HepG2 (cell line): Measurements from ENCODE around the gene VCAN. TPM values are rescaled to one million over a fixed set of nuclear protein-coding genes. Genes with fewer than 3 reads are reported as not detected.

Experiments
- DNMT1 ChIP-seq: sonication (generic); formaldehyde crosslinking; IDR thresholded peaks from 2 replicates; pipeline ENCODE4 v1.5.1; 2020; ENCODE audit warnings: mild to moderate bottlenecking, missing genetic modification reagents
- FOXO1 ChIP-seq: sonication (generic); formaldehyde crosslinking; IDR thresholded peaks from 2 replicates; pipeline ENCODE4 v1.4.0; 2020; ENCODE audit warnings: missing genetic modification reagents
- GATAD1 ChIP-seq: IDR thresholded peaks from 2 replicates; pipeline ENCODE4 v1.6.1; 2016; ENCODE audit warnings: missing genetic modification reagents, missing compliant biosample characterization
- GTF2F1 ChIP-seq: fragments of 150-350 bp; IDR thresholded peaks from 2 replicates; pipeline ENCODE4 v1.6.1; 2014; ENCODE audit warnings: low read length
- HNRNPL ChIP-seq: fragments of 200-400 bp; formaldehyde crosslinking; IDR thresholded peaks from 2 replicates; pipeline ENCODE4 v1.6.1; 2017; ENCODE audit warnings: mild to moderate bottlenecking, low read depth, low read length
- KLF9 ChIP-seq: IDR thresholded peaks from 2 replicates; pipeline ENCODE4 v1.6.1; 2016; ENCODE audit warnings: low read depth
- NFE2 ChIP-seq: sonication (generic); formaldehyde crosslinking; IDR thresholded peaks from 2 replicates; pipeline ENCODE4 v1.4.0; 2020; ENCODE audit warnings: missing genetic modification reagents
- SAFB2 ChIP-seq: sonication (generic); formaldehyde crosslinking; IDR thresholded peaks from 2 replicates; pipeline ENCODE4 v1.5.1; 2020; ENCODE audit warnings: missing genetic modification reagents, low read depth, mild to moderate bottlenecking, borderline replicate concordance
- YY1 ChIP-seq: IDR thresholded peaks from 2 replicates; pipeline ENCODE4 v1.6.1; 2011; ENCODE audit warnings: low read length, low read depth, moderate library complexity, mild to moderate bottlenecking; ENCODE audit not compliant: insufficient read depth, insufficient replicate concordance
- ZNF232 ChIP-seq: sonication (generic); formaldehyde crosslinking; IDR thresholded peaks from 2 replicates; pipeline ENCODE4 v1.4.0; 2020; ENCODE audit warnings: missing genetic modification reagents, borderline replicate concordance
- ZNF652 ChIP-seq: IDR thresholded peaks from 2 replicates; pipeline ENCODE4 v1.6.1; 2016; ENCODE audit warnings: low read depth, borderline replicate concordance
- polyA plus RNA-seq, 8 experiments: library from polyadenylated mRNA; depleted of rRNA in 3 of 8; stranded (reverse) in 7 of 8; unstranded in 1 of 8; fragments of >200 nt; fragmentation: Illumina TruSeq in 4 of 8; extraction: Trizol in 4 of 8; gene quantifications; 2 replicates each; pipeline versions ENCODE4 v1.2.1 to v1.2.3, GENCODE V29; 2011 to 2016; ENCODE audit warnings: low read depth in 4 of 8, missing spikeins in 1 of 8, mixed read lengths in 1 of 8; ENCODE audit not compliant: insufficient read depth in 1 of 8
- total RNA-seq, 5 experiments: library from RNA; depleted of rRNA; stranded (reverse); fragments of >200 nt; fragmentation: Illumina TruSeq; extraction: Trizol; gene quantifications; 2 replicates each; pipeline ENCODE4 v1.2.3, GENCODE V29; 2016; ENCODE audit warnings: low read depth in 1 of 5
- TF ChIP-seq, protein P1 (sequence below): sonication (generic); formaldehyde crosslinking; IDR thresholded peaks from 2 replicates; pipeline ENCODE4 v1.5.0; 2020; ENCODE audit warnings: mild to moderate bottlenecking, missing genetic modification reagents, borderline replicate concordance
- TF ChIP-seq, protein P2 (sequence below): sonication (generic); formaldehyde crosslinking; IDR thresholded peaks from one replicate; pipeline ENCODE4 v1.5.1; 2020; ENCODE audit warnings: mild to moderate bottlenecking, missing genetic modification reagents; ENCODE audit errors: not compliant biosample characterization

Gene VCAN
- total and polyA plus RNA-seq, 2 of the 13 experiments (the other 11 are each of a cell fraction or from before 2014, with no cell fraction given) = 1.2 to 3.5 TPM

DNA sequence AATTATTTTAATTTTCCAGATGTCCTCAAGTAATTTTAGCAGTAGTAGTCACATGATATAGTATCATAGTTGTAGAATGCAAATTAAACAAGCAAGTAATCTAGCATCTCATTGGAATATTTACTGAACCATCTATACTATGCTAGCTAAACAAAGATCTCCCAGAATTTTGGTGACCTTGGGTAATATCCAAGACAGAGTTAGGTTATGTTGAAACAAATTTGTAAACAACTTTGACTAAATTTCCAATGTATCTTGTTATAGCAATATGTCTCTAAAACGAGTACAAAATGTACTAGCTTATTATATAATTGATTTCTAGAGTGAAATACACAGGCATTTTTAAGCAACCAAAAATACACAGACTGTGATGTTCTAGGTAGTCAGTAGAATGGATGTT is 41.5 kb downstream of the VCAN start (continued):
- TF ChIP-seq ZNF652 (CRISPR knock-in tag) (no peak), YY1 (no peak), GATAD1 (CRISPR knock-in tag) (no peak), KLF9 (CRISPR knock-in tag) (no peak), SAFB2 (CRISPR knock-in tag) (no peak), FOXO1 (CRISPR knock-in tag) (no peak), HNRNPL (no peak), GTF2F1 (no peak), NFE2 (CRISPR knock-in tag) (no peak), ZNF232 (CRISPR knock-in tag) (no peak), DNMT1 (CRISPR knock-in tag) (no peak)
- TF ChIP-seq, protein P1, sequence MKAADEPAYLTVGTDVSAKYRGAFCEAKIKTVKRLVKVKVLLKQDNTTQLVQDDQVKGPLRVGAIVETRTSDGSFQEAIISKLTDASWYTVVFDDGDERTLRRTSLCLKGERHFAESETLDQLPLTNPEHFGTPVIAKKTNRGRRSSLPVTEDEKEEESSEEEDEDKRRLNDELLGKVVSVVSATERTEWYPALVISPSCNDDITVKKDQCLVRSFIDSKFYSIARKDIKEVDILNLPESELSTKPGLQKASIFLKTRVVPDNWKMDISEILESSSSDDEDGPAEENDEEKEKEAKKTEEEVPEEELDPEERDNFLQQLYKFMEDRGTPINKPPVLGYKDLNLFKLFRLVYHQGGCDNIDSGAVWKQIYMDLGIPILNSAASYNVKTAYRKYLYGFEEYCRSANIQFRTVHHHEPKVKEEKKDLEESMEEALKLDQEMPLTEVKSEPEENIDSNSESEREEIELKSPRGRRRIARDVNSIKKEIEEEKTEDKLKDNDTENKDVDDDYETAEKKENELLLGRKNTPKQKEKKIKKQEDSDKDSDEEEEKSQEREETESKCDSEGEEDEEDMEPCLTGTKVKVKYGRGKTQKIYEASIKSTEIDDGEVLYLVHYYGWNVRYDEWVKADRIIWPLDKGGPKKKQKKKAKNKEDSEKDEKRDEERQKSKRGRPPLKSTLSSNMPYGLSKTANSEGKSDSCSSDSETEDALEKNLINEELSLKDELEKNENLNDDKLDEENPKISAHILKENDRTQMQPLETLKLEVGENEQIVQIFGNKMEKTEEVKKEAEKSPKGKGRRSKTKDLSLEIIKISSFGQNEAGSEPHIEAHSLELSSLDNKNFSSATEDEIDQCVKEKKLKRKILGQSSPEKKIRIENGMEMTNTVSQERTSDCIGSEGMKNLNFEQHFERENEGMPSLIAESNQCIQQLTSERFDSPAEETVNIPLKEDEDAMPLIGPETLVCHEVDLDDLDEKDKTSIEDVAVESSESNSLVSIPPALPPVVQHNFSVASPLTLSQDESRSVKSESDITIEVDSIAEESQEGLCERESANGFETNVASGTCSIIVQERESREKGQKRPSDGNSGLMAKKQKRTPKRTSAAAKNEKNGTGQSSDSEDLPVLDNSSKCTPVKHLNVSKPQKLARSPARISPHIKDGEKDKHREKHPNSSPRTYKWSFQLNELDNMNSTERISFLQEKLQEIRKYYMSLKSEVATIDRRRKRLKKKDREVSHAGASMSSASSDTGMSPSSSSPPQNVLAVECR (CRISPR knock-in tag) = no peak
- TF ChIP-seq, protein P2, sequence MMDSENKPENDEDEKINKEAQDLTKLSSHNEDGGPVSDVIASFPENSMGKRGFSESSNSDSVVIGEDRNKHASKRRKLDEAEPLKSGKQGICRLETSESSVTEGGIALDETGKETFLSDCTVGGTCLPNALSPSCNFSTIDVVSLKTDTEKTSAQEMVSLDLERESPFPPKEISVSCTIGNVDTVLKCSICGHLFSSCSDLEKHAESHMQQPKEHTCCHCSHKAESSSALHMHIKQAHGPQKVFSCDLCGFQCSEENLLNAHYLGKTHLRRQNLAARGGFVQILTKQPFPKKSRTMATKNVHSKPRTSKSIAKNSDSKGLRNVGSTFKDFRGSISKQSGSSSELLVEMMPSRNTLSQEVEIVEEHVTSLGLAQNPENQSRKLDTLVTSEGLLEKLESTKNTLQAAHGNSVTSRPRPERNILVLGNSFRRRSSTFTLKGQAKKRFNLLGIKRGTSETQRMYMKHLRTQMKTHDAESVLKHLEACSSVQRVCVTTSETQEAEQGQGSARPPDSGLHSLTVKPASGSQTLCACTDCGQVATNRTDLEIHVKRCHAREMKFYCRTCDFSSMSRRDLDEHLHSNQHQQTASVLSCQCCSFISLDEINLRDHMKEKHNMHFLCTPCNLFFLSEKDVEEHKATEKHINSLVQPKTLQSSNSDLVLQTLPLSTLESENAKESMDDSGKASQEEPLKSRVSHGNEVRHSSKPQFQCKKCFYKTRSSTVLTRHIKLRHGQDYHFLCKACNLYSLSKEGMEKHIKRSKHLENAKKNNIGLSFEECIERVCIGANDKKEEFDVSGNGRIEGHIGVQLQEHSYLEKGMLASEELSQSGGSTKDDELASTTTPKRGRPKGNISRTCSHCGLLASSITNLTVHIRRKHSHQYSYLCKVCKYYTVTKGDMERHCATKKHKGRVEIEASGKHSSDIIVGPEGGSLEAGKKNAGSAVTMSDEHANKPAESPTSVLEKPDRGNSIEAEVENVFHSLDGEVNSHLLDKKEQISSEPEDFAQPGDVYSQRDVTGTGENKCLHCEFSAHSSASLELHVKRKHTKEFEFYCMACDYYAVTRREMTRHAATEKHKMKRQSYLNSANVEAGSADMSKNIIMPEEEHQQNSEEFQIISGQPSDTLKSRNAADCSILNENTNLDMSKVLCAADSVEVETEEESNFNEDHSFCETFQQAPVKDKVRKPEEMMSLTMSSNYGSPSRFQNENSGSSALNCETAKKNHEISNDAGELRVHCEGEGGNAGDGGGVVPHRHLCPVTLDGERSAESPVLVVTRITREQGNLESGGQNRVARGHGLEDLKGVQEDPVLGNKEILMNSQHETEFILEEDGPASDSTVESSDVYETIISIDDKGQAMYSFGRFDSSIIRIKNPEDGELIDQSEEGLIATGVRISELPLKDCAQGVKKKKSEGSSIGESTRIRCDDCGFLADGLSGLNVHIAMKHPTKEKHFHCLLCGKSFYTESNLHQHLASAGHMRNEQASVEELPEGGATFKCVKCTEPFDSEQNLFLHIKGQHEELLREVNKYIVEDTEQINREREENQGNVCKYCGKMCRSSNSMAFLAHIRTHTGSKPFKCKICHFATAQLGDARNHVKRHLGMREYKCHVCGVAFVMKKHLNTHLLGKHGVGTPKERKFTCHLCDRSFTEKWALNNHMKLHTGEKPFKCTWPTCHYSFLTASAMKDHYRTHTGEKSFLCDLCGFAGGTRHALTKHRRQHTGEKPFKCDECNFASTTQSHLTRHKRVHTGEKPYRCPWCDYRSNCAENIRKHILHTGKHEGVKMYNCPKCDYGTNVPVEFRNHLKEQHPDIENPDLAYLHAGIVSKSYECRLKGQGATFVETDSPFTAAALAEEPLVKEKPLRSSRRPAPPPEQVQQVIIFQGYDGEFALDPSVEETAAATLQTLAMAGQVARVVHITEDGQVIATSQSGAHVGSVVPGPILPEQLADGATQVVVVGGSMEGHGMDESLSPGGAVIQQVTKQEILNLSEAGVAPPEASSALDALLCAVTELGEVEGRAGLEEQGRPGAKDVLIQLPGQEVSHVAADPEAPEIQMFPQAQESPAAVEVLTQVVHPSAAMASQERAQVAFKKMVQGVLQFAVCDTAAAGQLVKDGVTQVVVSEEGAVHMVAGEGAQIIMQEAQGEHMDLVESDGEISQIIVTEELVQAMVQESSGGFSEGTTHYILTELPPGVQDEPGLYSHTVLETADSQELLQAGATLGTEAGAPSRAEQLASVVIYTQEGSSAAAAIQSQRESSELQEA (CRISPR knock-in tag) = no peak
